GM10266 (cell line): ENCODE measurements around the gene GSPT1.
"Not testable (repeated sequence)": the region's sequence is repeated elsewhere in the genome, so short reads cannot be mapped to it uniquely, and the experiment has no call there.

Source experiments
- DNase-seq: peaks from one replicate; pipeline ENCODE4 v3.0.0; 2012; ENCODE audit errors: extremely low spot score
- TF ChIP-seq, protein P1 (sequence below): IDR thresholded peaks from 2 replicates; pipeline ENCODE4 v1.5.1; 2012; ENCODE audit warnings: mild to moderate bottlenecking, low read depth; ENCODE audit not compliant: control insufficient read depth, insufficient read depth; ENCODE audit errors: missing control alignments

Gene GSPT1

GRCh38 chr16:11915644-11916523, at the start of gene GSPT1:
TSS of gene GSPT1 (minus strand) at chr16:11915956. CDS start at chr16:11915720, 236 bp downstream.
- TF ChIP-seq, protein P1, sequence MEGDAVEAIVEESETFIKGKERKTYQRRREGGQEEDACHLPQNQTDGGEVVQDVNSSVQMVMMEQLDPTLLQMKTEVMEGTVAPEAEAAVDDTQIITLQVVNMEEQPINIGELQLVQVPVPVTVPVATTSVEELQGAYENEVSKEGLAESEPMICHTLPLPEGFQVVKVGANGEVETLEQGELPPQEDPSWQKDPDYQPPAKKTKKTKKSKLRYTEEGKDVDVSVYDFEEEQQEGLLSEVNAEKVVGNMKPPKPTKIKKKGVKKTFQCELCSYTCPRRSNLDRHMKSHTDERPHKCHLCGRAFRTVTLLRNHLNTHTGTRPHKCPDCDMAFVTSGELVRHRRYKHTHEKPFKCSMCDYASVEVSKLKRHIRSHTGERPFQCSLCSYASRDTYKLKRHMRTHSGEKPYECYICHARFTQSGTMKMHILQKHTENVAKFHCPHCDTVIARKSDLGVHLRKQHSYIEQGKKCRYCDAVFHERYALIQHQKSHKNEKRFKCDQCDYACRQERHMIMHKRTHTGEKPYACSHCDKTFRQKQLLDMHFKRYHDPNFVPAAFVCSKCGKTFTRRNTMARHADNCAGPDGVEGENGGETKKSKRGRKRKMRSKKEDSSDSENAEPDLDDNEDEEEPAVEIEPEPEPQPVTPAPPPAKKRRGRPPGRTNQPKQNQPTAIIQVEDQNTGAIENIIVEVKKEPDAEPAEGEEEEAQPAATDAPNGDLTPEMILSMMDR, result peak; percentile 9
- DNase-seq, result peak; percentile 96

GRCh38 chr16:11964761-11965551, 49.2 kb upstream of the GSPT1 start, which contains the start of gene TNFRSF17:
TSS of gene TNFRSF17 (plus strand) at chr16:11965210. CDS start at chr16:11965325, 115 bp downstream.
- peak; percentile 66 for DNase-seq
- TF ChIP-seq, protein P1, result no peak

DNA sequence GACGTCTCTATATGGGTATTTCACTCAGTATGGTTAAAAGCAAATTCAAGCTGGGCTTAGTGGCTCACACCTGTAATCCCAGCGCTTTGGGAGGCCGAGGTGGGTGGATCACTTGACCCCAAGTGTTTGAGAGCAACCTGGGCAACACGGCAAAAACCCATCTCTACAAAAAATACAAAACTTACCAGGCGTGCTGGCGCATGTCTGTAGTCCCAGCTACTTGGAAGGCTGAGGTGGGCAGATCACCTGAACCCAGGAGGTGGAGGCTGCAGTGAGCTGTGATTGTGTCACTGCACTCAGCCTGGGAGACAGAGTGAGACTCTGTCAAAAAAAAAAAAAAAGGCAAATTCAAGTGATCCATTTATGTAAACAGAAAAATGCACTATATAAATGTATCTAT, 48.0 kb upstream of the GSPT1 start:
- no peak for DNase-seq
- TF ChIP-seq, protein P1, result no peak

DNA sequence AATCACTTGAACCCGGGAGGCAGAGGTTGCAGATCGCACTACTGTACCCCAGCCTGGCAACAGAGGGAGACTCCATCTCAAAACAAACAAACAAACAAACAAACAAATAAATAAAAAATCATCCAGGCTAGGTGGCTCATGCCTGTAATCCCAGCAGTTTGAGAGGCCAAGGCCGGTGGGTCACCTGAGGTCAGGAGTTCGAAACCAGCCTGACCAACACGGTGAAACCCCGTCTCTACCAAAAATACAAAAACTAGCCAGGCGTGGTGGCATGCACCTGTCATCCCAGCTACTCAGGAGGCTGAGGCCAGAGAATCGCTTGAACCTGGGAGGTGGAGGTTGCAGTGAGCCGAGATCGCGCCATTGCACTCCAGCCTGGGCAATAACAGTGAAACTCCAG, 47.2 kb upstream of the GSPT1 start:
- DNase-seq, result not testable (repeated sequence)

- not testable (repeated sequence) for DNase-seq
Measured at GRCh38 chr16:11962457-11962856, 46.7 kb upstream of the GSPT1 start.

DNA sequence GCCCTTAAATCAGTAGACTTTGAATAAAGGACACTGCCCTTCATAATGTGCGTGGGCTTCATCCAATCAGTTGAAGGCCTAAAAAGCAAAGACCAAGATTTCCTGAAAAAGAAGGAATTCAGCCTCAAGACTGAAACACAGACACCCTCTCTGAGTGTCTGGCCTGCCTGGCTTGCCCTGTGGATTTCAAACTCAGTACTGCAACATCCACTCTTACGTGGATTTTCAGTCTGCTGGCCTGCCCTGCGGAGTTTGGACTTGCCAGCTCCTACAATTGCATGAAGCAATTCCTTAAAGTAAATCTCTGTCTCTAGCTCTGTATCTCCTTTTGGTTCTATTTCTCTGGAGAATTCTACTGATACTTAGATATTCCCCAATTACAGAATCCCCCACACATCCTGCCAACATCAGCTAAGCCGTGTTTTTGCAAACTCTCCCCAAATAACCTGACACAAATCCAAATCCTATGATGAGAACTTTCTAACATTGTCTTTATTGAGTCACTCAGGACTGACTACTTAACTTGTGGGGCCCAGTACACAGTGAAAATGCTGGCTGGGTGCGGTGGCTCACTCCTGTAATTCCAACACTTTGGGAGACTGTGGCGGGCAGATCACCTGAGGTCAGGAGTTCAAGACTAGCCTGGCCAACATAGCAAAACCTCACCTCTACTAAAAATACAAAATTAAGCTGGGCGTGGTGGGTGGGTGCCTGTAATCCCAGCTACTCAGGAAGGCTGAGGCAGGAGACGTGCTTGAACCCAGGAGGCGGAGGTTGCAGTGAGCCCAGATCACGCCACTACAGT, 42.0 kb upstream of the GSPT1 start:
- no peak for DNase-seq
- TF ChIP-seq, protein P1, result no peak

- TF ChIP-seq, protein P1, result no peak
- no peak for DNase-seq
Measured at GRCh38 chr16:11956558-11956957, 40.8 kb upstream of the GSPT1 start.
